ENCODE measurements around the gene NFATC2IP.
"Not testable (repeated sequence)": the region's sequence is repeated elsewhere in the genome, so short reads cannot be mapped to it uniquely, and the experiment has no call there.

NFATC2IP gene

DNA sequence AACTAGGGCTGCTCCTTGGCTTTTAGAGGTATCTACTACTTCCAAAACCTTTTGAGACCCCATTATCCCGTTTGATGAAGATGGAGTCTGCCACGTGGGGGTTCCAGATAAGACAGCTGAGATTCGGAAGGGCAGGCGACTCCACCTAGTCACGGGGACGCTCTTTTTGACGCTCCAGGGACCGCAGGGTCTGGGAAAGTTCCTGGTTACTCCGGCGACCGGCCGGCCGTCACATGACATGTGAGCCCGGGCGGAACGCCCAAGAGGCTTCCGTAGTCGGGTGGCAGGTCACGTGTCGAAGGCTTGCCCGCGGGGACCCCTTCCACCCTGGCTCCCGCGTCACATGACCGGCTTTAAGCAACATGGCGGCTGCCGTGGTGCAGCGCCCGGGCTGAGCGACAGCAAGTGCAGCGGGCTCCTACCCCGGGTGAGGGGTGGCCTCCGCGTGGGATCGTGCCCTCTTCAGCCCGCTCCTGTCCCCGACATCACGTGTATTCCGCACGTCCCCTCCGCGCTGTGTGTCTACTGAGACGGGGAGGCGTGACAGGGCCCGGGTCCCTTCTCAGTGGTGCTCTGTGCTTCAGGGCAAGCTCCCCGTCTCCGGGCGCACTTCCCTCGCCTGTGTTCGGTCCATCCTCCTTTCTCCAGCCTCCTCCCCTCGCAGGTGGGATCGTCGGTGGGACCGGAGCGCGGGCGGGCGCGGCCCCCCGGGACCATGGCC lies 23.9 kb downstream of the NFATC2IP start, which contains the start of gene SPNS1:
TSS of gene SPNS1 (plus strand) at position 342 of the 721 bp plus-strand sequence. CDS start at position 716, 374 bp downstream.
- peak; percentile 84 for DNase-seq

- DNase-seq, result no peak
These were observed 24.4 kb downstream of the NFATC2IP start for GRCh38 chr16:28975158-28975599.

GRCh38 chr16:28977703-28978662 lies 27.2 kb downstream of the NFATC2IP start:
- no peak for DNase-seq

DNA sequence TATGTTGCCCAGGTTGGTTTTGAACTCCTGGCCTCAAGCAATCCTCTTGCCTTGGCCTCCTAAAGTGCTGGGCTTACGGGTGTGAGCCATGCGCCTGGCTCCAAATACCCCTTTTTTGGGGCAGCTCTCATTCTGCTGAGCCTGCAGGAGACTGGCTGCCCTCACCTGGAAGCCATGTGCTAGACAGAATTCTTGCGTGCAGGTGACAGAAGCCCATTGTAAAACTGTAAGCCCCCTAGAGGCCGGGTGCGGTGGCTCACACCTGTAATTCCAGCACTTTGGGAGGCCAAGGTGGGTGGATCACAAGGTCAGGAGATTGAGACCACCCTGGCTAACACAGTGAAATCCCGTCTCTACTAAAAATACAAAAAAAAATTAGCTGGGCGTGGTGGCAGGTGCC lies 29.6 kb downstream of the NFATC2IP start:
- DNase-seq, result not testable (repeated sequence)

- no peak for DNase-seq
These were observed 30.2 kb downstream of the NFATC2IP start for GRCh38 chr16:28980929-28981328.

GRCh38 chr16:28981517-28981916 lies 30.8 kb downstream of the NFATC2IP start:
- no peak for DNase-seq

DNA sequence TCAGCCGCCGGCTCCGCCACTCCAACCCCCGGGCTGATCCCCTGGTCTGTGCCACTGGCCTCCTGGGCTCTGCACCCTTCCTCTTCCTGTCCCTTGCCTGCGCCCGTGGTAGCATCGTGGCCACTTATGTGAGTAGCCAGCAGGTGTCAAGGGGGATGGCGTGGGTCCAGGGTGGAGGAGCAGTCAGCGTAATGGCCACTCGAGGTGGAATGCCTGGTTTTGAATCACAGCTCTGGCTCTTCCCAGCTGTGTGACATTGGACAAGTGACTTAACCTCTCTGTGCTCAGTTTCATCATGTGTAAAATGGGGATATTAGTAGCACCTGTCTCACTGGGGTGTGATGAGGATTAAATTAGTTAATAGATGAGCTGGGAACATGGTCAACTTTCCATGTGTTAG lies 31.7 kb downstream of the NFATC2IP start:
- no peak for DNase-seq

- no peak for DNase-seq
These were observed 32.2 kb downstream of the NFATC2IP start for GRCh38 chr16:28982949-28983348.

DNA sequence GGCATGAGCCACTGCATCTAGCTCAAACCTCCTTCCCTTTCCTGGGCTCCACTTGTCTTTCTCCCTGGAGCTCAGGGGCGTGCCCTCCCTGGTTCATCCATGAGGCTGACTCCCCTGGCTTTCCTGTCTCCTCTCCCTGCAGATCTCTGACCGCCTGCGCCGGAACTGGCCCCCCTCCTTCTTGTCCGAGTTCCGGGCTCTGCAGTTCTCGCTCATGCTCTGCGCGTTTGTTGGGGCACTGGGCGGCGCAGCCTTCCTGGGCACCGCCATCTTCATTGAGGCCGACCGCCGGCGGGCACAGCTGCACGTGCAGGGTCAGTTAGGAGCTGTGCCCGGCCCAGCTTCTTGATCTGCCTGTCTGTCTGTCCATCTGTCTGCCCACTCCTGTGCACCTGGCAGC lies 32.9 kb downstream of the NFATC2IP start:
- no peak for DNase-seq

DNA sequence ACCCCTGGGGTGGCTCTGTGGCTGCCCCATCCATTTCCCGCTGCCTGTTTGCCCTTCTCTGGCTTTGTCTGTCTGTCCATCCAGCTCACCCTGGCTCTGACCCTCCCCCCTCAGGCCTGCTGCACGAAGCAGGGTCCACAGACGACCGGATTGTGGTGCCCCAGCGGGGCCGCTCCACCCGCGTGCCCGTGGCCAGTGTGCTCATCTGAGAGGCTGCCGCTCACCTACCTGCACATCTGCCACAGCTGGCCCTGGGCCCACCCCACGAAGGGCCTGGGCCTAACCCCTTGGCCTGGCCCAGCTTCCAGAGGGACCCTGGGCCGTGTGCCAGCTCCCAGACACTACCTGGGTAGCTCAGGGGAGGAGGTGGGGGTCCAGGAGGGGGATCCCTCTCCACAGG lies 33.4 kb downstream of the NFATC2IP start:
- no peak for DNase-seq

- peak; percentile 70 for DNase-seq
These were observed 33.9 kb downstream of the NFATC2IP start, which contains the start of gene LAT for GRCh38 chr16:28984619-28985135. Gene LAT, plus strand, starts transcription at chr16:28985052. Its CDS starts 366 bp downstream, at chr16:28985418.

GRCh38 chr16:28985211-28986041 lies 34.7 kb downstream of the NFATC2IP start:
- no peak for DNase-seq

DNA sequence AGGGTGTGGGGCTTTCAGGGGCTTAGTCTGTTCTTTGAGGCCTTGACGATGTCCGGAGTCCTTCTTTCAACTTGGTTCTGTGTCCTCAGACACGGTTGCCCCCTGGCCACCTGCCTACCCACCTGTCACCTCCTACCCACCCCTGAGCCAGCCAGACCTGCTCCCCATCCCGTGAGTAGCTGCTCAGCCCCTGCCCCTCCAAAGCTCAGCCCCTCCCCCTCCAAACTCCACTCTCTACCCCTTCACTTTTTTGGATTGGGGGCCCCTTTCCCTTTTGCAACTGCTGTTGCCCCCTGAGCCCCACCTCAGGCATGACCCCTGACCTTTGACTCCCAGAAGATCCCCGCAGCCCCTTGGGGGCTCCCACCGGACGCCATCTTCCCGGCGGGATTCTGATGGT lies 35.3 kb downstream of the NFATC2IP start:
- DNase-seq, result no peak

DNA sequence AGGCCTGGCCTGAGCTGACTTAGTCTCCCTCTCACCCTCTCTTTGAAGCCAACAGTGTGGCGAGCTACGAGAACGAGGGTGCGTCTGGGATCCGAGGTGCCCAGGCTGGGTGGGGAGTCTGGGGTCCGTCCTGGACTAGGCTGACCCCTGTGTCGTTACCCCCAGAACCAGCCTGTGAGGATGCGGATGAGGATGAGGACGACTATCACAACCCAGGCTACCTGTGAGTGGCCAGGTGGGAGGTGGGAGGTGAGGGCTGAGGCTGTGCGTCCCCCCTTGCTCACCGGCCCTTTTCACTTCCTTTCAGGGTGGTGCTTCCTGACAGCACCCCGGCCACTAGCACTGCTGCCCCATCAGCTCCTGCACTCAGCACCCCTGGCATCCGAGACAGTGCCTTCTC lies 35.8 kb downstream of the NFATC2IP start:
- DNase-seq, result no peak

GRCh38 chr16:28987170-28987853 lies 36.6 kb downstream of the NFATC2IP start:
- no peak for DNase-seq

DNA sequence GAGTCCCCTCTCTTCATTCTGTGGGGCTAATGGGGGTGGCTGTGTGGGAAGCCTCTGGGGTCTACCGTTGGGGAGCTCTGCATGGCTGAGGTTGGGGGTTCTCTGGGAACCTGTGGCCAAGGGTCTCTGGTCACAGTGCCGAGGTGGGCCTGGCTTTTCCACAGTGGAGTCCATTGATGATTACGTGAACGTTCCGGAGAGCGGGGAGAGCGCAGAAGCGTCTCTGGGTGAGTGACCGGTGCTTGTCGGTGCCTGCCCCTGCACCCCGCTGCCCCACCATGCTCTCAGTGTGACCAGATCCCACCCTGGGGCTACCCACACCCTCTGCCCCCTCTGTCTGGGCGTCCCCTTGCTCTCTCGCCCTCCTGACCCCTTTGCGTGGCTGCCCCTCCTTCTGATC lies 38.6 kb downstream of the NFATC2IP start:
- DNase-seq, result no peak

DNA sequence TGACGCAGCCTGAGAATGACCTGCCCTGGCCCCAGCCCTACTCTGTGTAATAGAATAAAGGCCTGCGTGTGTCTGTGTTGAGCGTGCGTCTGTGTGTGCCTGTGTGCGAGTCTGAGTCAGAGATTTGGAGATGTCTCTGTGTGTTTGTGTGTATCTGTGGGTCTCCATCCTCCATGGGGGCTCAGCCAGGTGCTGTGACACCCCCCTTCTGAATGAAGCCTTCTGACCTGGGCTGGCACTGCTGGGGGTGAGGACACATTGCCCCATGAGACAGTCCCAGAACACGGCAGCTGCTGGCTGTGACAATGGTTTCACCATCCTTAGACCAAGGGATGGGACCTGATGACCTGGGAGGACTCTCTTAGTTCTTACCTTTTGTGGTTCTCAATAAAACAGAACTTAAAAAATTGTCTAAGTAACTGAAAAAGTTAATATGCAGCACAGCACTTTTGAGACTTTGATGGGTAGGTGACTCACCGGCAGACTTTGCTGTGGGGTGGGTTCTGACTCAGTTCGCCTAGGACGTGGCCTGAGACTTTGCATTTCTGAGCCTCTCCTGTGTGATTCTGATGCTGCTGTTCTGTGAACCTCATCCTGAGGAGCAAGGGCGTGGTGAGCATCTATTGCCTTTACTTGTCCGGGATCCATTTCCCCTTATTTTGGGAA lies 39.8 kb downstream of the NFATC2IP start:
- peak; percentile 58 for DNase-seq

DNA sequence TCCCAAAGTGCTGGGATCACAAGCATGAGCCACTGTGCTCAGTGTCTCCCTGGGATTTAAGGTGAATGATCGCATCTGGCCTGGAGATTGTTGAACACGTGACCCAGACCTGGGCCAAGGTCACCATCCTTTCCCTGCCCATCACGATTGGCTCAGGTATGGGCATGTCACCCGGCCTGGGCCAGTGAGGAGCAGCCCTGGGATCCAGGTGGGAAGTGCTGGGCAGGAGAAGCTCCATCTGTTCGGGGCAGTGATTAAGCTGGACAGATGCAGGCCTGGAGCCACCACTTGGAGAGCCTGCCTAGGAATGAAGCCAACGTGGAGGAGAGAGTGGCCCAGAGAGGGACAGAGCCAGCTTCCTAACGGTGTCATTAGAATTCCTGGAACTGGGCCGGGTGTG lies 41.0 kb downstream of the NFATC2IP start:
- no peak for DNase-seq

GRCh38 chr16:28992496-28992895 lies 41.8 kb downstream of the NFATC2IP start:
- DNase-seq, result no peak

- no peak for DNase-seq
These were observed 48.1 kb downstream of the NFATC2IP start for GRCh38 chr16:28998837-28999236.

DNA sequence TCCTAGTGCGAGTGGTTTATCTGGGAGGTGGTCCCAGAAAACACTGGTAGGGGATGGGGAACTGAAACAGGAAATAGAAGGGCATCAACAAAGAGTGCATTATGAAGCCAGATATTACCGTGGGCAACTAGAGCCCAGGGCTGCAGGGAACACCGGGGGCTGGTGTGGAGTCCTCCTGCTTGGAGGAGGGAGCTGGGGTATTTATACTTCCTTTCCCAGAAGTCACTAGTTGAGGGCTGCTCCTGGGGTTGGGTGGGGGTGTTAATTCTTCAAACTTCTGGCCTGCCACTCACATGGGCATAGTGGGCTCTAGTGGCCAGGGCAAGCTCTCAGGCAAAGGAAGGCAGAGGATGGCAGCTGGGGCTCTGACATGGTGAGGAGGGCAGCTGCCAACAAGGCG lies 48.8 kb downstream of the NFATC2IP start:
- no peak for DNase-seq

All from activated CD4-positive, alpha-beta T cell treated with anti-CD3 and anti-CD28 coated beads for 1 hour (primary cell).